ENCODE data around the gene ILK.

The ILK gene

GRCh38 chr11:6619004-6619745 is 15.6 kb downstream of the ILK start, which contains the start of gene TPP1:
Gene TPP1 (minus strand): TSS chr11:6619422. CDS start chr11:6619400, 22 bp downstream.
- DNase-seq = peak; percentile 59 to 98 (median 92)

GRCh38 chr11:6620636-6621035 is 17.1 kb downstream of the ILK start:
- DNase-seq = no peak

- no peak for DNase-seq
Observed at GRCh38 chr11:6621711-6622211, 18.2 kb downstream of the ILK start.

- DNase-seq = no peak
Observed at GRCh38 chr11:6622261-6623171, 18.9 kb downstream of the ILK start.

GRCh38 chr11:6623391-6624363 is 20.1 kb downstream of the ILK start:
- no peak for DNase-seq

- DNase-seq = no peak
Observed at GRCh38 chr11:6625156-6625831, 21.7 kb downstream of the ILK start.

- DNase-seq = no peak
Observed at GRCh38 chr11:6625832-6626420, 22.4 kb downstream of the ILK start.

- peak in 40 of 58 donors; percentile 5 to 66 (median 26) for DNase-seq
Observed at GRCh38 chr11:6626971-6627761, 23.6 kb downstream of the ILK start.

- no peak for DNase-seq
Observed at GRCh38 chr11:6627762-6628241, 24.2 kb downstream of the ILK start.

- no peak for DNase-seq
Observed at GRCh38 chr11:6628526-6628925, 25.0 kb downstream of the ILK start.

GRCh38 chr11:6629573-6629891 is 26.0 kb downstream of the ILK start:
- DNase-seq = no peak

GRCh38 chr11:6629892-6630631 is 26.5 kb downstream of the ILK start:
- no peak for DNase-seq

GRCh38 chr11:6630632-6631291 is 27.2 kb downstream of the ILK start:
- no peak for DNase-seq

GRCh38 chr11:6631361-6631890 is 27.9 kb downstream of the ILK start:
- DNase-seq = no peak

GRCh38 chr11:6632116-6633073 is 28.8 kb downstream of the ILK start:
- no peak for DNase-seq

Measured in anterior cingulate cortex (tissue), 58 donors.